SK-N-SH (cell line): ENCODE results near the gene MAP3K5.
"Not testable (repeated sequence)": the region's sequence is repeated elsewhere in the genome, so short reads cannot be mapped to it uniquely, and the experiment has no call there.

Experiments
- CTCF ChIP-seq: fragments of 200-600 bp; sonication (generic); IDR thresholded peaks from 2 replicates; pipeline ENCODE4 v1.6.1; 2017; ENCODE audit warnings: antibody characterized with exemption, mild to moderate bottlenecking, moderate library complexity
- EP300 ChIP-seq, 2 experiments: IDR thresholded peaks; 2 replicates each; pipeline versions ENCODE4 v1.4.0 to v1.6.1; 2012; ENCODE audit warnings: borderline replicate concordance in 1 of 2, low read depth in 1 of 2, low read length in 1 of 2
- IRF3 ChIP-seq: fragments of 150-350 bp; IDR thresholded peaks from 2 replicates; pipeline ENCODE4 v1.6.1; 2016; ENCODE audit warnings: mild to moderate bottlenecking, low read depth, low read length
- JUND ChIP-seq: IDR thresholded peaks from 2 replicates; pipeline ENCODE4 v1.4.0; 2012
- MAX ChIP-seq: IDR thresholded peaks from 2 replicates; pipeline ENCODE4 v1.4.0; 2012; ENCODE audit warnings: low read depth
- PBX3 ChIP-seq: IDR thresholded peaks from 2 replicates; pipeline ENCODE4; 2012
- RFX5 ChIP-seq: IDR thresholded peaks from 2 replicates; pipeline ENCODE4 v1.6.1; 2012; ENCODE audit warnings: mild to moderate bottlenecking, improper control_type of control experiment, low read length
- TEAD4 ChIP-seq: IDR thresholded peaks from 2 replicates; pipeline ENCODE4 v1.4.0; 2012; ENCODE audit warnings: mild to moderate bottlenecking, borderline replicate concordance; ENCODE audit not compliant: insufficient read depth
- YY1 ChIP-seq: IDR thresholded peaks from 2 replicates; pipeline ENCODE4 v1.4.0; 2012; ENCODE audit warnings: low read depth, mild to moderate bottlenecking

- TF ChIP-seq RFX5; EP300 (IDR thresholded peaks at IDR 0.05; ENCODE audit: borderline replicate concordance in 1 of 2, low read depth in 1 of 2, low read length in 1 of 2); CTCF; IRF3; YY1; MAX; PBX3; JUND; TEAD4: not testable (repeated sequence)
Measured at GRCh38 chr6:136712642-136713041, 79.6 kb downstream of the MAP3K5 start.
